ENCODE data around the gene ARHGAP15. TPM values are rescaled to one million over a fixed set of nuclear protein-coding genes. Genes with fewer than 3 reads are reported as not detected.

Gene ARHGAP15
- total and polyA plus RNA-seq, 5 donors from 2014 or later: 242 to 285 (median 260) TPM

DNA sequence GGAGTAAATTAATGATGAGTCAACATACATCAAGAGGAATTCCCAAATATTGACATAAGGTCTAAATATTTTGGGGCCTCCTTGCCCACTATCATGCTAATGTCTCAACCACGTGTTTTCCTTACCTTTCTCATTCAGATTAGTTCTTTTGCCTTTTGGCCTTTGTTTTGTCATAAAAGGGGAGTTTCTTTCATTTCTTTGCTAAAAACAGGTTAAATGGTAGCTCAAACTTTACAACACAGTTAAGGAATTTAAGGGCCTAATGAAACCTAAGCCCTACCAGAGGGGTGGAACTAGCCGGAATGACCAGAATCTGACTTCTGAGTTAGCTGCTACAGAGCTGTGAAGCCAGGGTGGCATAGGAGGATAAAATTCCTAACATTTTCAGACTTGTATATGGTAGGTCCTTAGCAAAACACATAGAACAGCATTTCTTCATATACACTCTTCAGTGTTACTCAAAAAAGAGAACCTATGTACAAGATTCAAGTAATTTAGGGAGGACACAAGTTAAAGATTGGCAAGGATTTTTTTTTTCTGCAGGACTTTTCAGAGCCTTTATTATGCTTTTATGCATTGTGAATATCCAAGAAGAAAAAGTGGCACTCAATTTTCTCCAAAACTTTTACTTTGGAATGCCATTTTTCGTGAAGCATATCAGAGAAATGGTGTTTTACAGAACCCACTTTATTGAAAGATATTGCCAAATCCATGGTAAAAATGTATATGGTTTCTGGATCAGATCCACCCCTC is 633.1 kb downstream of the ARHGAP15 start:
- Mint-ChIP-seq H3K27ac (no peak overlapping the region), H3K4me1 (peaks cover 8 to 16% (median 10%) of the 10 kb centered on the region in 4 donors), H3K4me3 (no peak overlapping the region), H3K9me3 (no peaks in the 10 kb centered on the region), H3K36me3 (peaks cover 27% of the 10 kb centered on the region), H3K27me3 (no peaks in the 10 kb centered on the region)
- no peaks in the 10 kb centered on the region for H3K4me1 ChIP-seq (ENCODE audit: control insufficient read depth, insufficient read depth, low read length, poor library complexity, severe bottlenecking)
- ATAC-seq (ENCODE audit: low read depth in 2 of 2) (no peak), DNase-seq (no peak)
- H3K9me3 ChIP-seq (ENCODE audit: control insufficient read depth in 2 of 2, low read length in 2 of 2): no peaks in the 10 kb centered on the region
- H3K27ac ChIP-seq (ENCODE audit: insufficient read depth, low read length, poor library complexity, severe bottlenecking): no peak overlapping the region
- no peaks in the 10 kb centered on the region for H3K27me3 ChIP-seq (ENCODE audit: control insufficient read depth, insufficient read depth, low read length)
- H3K4me3 ChIP-seq (ENCODE audit: low read depth, low read length): no peak overlapping the region
- H3K36me3 ChIP-seq (ENCODE audit: control insufficient read depth, insufficient read depth, low read length): peaks cover 11% of the 10 kb centered on the region

GRCh38 chr2:143764261-143764660 is 635.0 kb downstream of the ARHGAP15 start:
- H3K9me3 Mint-ChIP-seq: peaks cover 0 to 3% (median 0%) of the 10 kb centered on the region in 7 donors
- peak overlapping the region in 1 of 3 donors; percentile 71 for H3K27ac Mint-ChIP-seq
- H3K4me3 Mint-ChIP-seq: no peak overlapping the region
- peaks cover 29% of the 10 kb centered on the region for H3K36me3 ChIP-seq (ENCODE audit: control insufficient read depth, insufficient read depth, low read length)
- DNase-seq: no peak
- H3K27ac ChIP-seq (ENCODE audit: insufficient read depth, low read length, poor library complexity, severe bottlenecking): no peak overlapping the region
- no peaks in the 10 kb centered on the region for H3K27me3 Mint-ChIP-seq
- no peaks in the 10 kb centered on the region for H3K4me1 ChIP-seq (ENCODE audit: control insufficient read depth, insufficient read depth, low read length, poor library complexity, severe bottlenecking)
- peaks cover 5 to 16% (median 9%) of the 10 kb centered on the region in 4 donors for H3K4me1 Mint-ChIP-seq
- peaks cover 44% of the 10 kb centered on the region for H3K36me3 Mint-ChIP-seq
- no peak for ATAC-seq (ENCODE audit: low read depth in 2 of 2)
- H3K4me3 ChIP-seq (ENCODE audit: low read depth, low read length): no peak overlapping the region
- no peaks in the 10 kb centered on the region for H3K9me3 ChIP-seq (ENCODE audit: control insufficient read depth in 2 of 2, low read length in 2 of 2)
- H3K27me3 ChIP-seq (ENCODE audit: control insufficient read depth, insufficient read depth, low read length): no peaks in the 10 kb centered on the region

DNA sequence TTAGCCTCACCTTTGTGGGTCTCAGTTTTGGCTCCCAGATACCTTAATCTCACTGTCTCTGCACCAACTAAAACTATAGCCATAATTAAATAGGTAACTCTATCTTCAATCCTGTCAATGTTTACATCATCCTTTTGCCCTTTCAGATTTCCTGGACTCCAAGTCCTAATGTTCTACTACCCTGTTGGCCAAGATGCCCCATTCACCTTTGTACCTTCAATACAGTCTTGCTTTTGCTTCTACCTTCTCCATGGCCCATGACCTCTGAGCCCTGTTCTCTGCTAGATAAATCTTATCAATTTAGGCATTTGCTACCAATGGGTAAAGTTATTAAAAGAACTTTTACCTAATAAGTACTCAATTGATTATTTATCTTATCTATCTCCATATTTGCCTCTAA is 635.5 kb downstream of the ARHGAP15 start:
- Mint-ChIP-seq H3K4me3 (no peak overlapping the region), H3K27ac (peak overlapping the region in 1 of 3 donors; percentile 71), H3K4me1 (peaks cover under 1 to 12% (median 5%) of the 10 kb centered on the region in 4 donors), H3K9me3 (peaks cover 0 to 3% (median 0%) of the 10 kb centered on the region in 7 donors), H3K36me3 (peaks cover 42% of the 10 kb centered on the region), H3K27me3 (no peaks in the 10 kb centered on the region)
- peaks cover 31% of the 10 kb centered on the region for H3K36me3 ChIP-seq (ENCODE audit: control insufficient read depth, insufficient read depth, low read length)
- no peak overlapping the region for H3K27ac ChIP-seq (ENCODE audit: insufficient read depth, low read length, poor library complexity, severe bottlenecking)
- H3K4me3 ChIP-seq (ENCODE audit: low read depth, low read length): no peak overlapping the region
- no peaks in the 10 kb centered on the region for H3K4me1 ChIP-seq (ENCODE audit: control insufficient read depth, insufficient read depth, low read length, poor library complexity, severe bottlenecking)
- no peaks in the 10 kb centered on the region for H3K9me3 ChIP-seq (ENCODE audit: control insufficient read depth in 2 of 2, low read length in 2 of 2)
- no peaks in the 10 kb centered on the region for H3K27me3 ChIP-seq (ENCODE audit: control insufficient read depth, insufficient read depth, low read length)
- ATAC-seq (ENCODE audit: low read depth in 2 of 2): no peak
- no peak for DNase-seq

DNA sequence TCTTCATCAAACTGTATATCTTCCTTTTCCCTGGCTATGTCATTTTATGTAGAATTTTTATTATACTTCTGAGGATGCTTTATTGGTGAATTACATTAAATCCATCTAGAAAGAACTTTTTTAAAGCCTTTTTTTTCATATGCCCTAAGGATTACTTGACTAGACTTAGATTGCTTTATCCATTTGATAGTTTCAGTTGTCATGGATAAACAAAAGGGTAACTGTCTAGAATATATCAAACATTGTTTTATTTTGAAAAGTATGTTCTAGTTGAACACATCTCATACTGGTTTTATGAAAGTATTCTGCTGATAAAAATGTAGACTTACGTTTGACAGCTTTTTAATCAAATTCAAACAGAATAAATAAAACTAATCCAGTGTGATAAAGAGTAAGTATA is 639.8 kb downstream of the ARHGAP15 start:
- Mint-ChIP-seq H3K27ac (no peak overlapping the region), H3K9me3 (peaks cover 0 to 3% (median 0%) of the 10 kb centered on the region in 7 donors), H3K36me3 (peaks cover 41% of the 10 kb centered on the region), H3K27me3 (no peaks in the 10 kb centered on the region), H3K4me3 (no peak overlapping the region), H3K4me1 (peaks cover 0 to 6% (median 2%) of the 10 kb centered on the region in 4 donors)
- Histone ChIP-seq H3K9me3 (ENCODE audit: control insufficient read depth in 2 of 2, low read length in 2 of 2) (no peaks in the 10 kb centered on the region), H3K4me1 (ENCODE audit: control insufficient read depth, insufficient read depth, low read length, poor library complexity, severe bottlenecking) (no peaks in the 10 kb centered on the region), H3K27ac (ENCODE audit: insufficient read depth, low read length, poor library complexity, severe bottlenecking) (no peak overlapping the region), H3K4me3 (ENCODE audit: low read depth, low read length) (no peak overlapping the region), H3K36me3 (ENCODE audit: control insufficient read depth, insufficient read depth, low read length) (peaks cover 31% of the 10 kb centered on the region), H3K27me3 (ENCODE audit: control insufficient read depth, insufficient read depth, low read length) (no peaks in the 10 kb centered on the region)
- ATAC-seq (ENCODE audit: low read depth in 2 of 2) (no peak), DNase-seq (no peak)

DNA sequence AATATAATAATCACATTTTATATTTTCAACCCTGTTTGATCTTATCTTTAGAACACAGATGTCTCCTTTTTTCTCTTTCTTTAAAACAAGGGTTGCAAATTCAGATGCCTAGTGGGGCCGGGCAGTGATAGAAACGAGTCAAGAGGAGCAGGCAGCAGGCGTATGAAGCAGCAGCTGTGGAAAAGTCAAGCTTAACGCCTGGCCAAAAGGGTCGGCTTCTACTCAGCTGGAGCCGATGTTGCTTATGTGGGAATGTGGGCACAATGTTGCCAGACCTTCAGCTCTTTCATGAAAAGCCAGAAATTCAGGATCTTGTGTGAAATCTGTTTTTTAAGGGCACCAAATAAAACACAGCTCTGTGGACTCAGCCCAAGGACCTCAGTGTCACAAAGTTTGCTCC is 642.7 kb downstream of the ARHGAP15 start:
- Mint-ChIP-seq H3K36me3 (peaks cover 23% of the 10 kb centered on the region), H3K27ac (no peak overlapping the region), H3K4me1 (no peaks in the 10 kb centered on the region), H3K9me3 (peaks cover 0 to 3% (median 0%) of the 10 kb centered on the region in 7 donors), H3K27me3 (no peaks in the 10 kb centered on the region), H3K4me3 (no peak overlapping the region)
- Histone ChIP-seq H3K27me3 (ENCODE audit: control insufficient read depth, insufficient read depth, low read length) (no peaks in the 10 kb centered on the region), H3K9me3 (ENCODE audit: control insufficient read depth in 2 of 2, low read length in 2 of 2) (no peaks in the 10 kb centered on the region), H3K36me3 (ENCODE audit: control insufficient read depth, insufficient read depth, low read length) (peaks cover 23% of the 10 kb centered on the region), H3K4me3 (ENCODE audit: low read depth, low read length) (no peak overlapping the region), H3K4me1 (ENCODE audit: control insufficient read depth, insufficient read depth, low read length, poor library complexity, severe bottlenecking) (no peaks in the 10 kb centered on the region), H3K27ac (ENCODE audit: insufficient read depth, low read length, poor library complexity, severe bottlenecking) (no peak overlapping the region)
- ATAC-seq (ENCODE audit: low read depth in 2 of 2): no peak
- no peak for DNase-seq

GRCh38 chr2:143776526-143777297 is 647.5 kb downstream of the ARHGAP15 start:
- Mint-ChIP-seq H3K4me3 (no peak overlapping the region), H3K36me3 (no peaks in the 10 kb centered on the region), H3K4me1 (no peaks in the 10 kb centered on the region), H3K9me3 (peaks cover 0 to 1% (median 0%) of the 10 kb centered on the region in 7 donors), H3K27ac (no peak overlapping the region), H3K27me3 (no peaks in the 10 kb centered on the region)
- no peaks in the 10 kb centered on the region for H3K27me3 ChIP-seq (ENCODE audit: control insufficient read depth, insufficient read depth, low read length)
- no peak for ATAC-seq (ENCODE audit: low read depth in 2 of 2)
- no peak for DNase-seq
- no peaks in the 10 kb centered on the region for H3K36me3 ChIP-seq (ENCODE audit: control insufficient read depth, insufficient read depth, low read length)
- no peaks in the 10 kb centered on the region for H3K9me3 ChIP-seq (ENCODE audit: control insufficient read depth in 2 of 2, low read length in 2 of 2)
- H3K27ac ChIP-seq (ENCODE audit: insufficient read depth, low read length, poor library complexity, severe bottlenecking): no peak overlapping the region
- no peak overlapping the region for H3K4me3 ChIP-seq (ENCODE audit: low read depth, low read length)
- no peaks in the 10 kb centered on the region for H3K4me1 ChIP-seq (ENCODE audit: control insufficient read depth, insufficient read depth, low read length, poor library complexity, severe bottlenecking)

- no peak overlapping the region for H3K27ac ChIP-seq (ENCODE audit: insufficient read depth, low read length, poor library complexity, severe bottlenecking)
- no peaks in the 10 kb centered on the region for H3K36me3 Mint-ChIP-seq
- no peaks in the 10 kb centered on the region for H3K27me3 ChIP-seq (ENCODE audit: control insufficient read depth, insufficient read depth, low read length)
- H3K4me3 Mint-ChIP-seq: no peak overlapping the region
- H3K36me3 ChIP-seq (ENCODE audit: control insufficient read depth, insufficient read depth, low read length): no peaks in the 10 kb centered on the region
- peaks cover 4% of the 10 kb centered on the region for H3K27me3 Mint-ChIP-seq
- H3K4me1 Mint-ChIP-seq: no peaks in the 10 kb centered on the region
- H3K9me3 ChIP-seq (ENCODE audit: control insufficient read depth in 2 of 2, low read length in 2 of 2): no peaks in the 10 kb centered on the region
- ATAC-seq (ENCODE audit: low read depth in 2 of 2): no peak
- no peak for DNase-seq
- H3K27ac Mint-ChIP-seq: no peak overlapping the region
- no peaks in the 10 kb centered on the region for H3K4me1 ChIP-seq (ENCODE audit: control insufficient read depth, insufficient read depth, low read length, poor library complexity, severe bottlenecking)
- H3K9me3 Mint-ChIP-seq: peaks cover 0 to 1% (median 0%) of the 10 kb centered on the region in 7 donors
- no peak overlapping the region for H3K4me3 ChIP-seq (ENCODE audit: low read depth, low read length)
Measured at GRCh38 chr2:143779021-143779420, 649.8 kb downstream of the ARHGAP15 start.

All from CD4-positive, CD25-positive, alpha-beta regulatory T cell (primary cell).